AG04450 (cell line): ENCODE measurements around the gene PPARA. TPM values are rescaled to one million over a fixed set of nuclear protein-coding genes. Genes with fewer than 3 reads are reported as not detected.

Experiments
- CTCF ChIA-PET: fragments of 300-600, 350-600 bp; formaldehyde crosslinking; extraction: SDS; loops from one replicate; lab custom pipeline; 2022; ENCODE audit warnings: antibody characterized with exemption, inconsistent platforms; lab: Charles Lee
- POLR2A ChIA-PET: fragments of 350-600 bp; formaldehyde crosslinking; extraction: SDS; loops from one replicate; lab custom pipeline; 2021; ENCODE audit warnings: antibody characterized with exemption, inconsistent platforms; lab: Yijun Ruan, JAX
- DNase-seq: peaks from one replicate; pipeline ENCODE4 v3.0.0-alpha.2; 2011; ENCODE audit warnings: low read depth, low spot score
- H3K27ac ChIP-seq: one replicate; pipeline ENCODE4 v1.5.1; 2012; ENCODE audit warnings: low read depth, low read length, control low read depth
- H3K27me3 ChIP-seq: one replicate; pipeline ENCODE4 v1.6.0; 2012; ENCODE audit warnings: low read length; ENCODE audit not compliant: control insufficient read depth, insufficient read depth
- H3K4me3 ChIP-seq: 2 replicates; pipeline ENCODE4 v1.5.1; 2011; ENCODE audit warnings: mild to moderate bottlenecking, low read depth, low read length, control low read depth
- H3K9me3 ChIP-seq: 2 replicates; pipeline ENCODE4 v1.5.1; 2012; ENCODE audit warnings: low read length; ENCODE audit not compliant: control insufficient read depth, insufficient read depth
- polyA plus RNA-seq: library from polyadenylated mRNA; depleted of rRNA; stranded (reverse); fragments of >200 nt; gene quantifications from 2 replicates; pipeline ENCODE4 v1.2.3, GENCODE V29; 2011
- TF ChIP-seq, protein P1 (sequence below): IDR thresholded peaks from 2 replicates; pipeline ENCODE4 v1.5.1; 2011; ENCODE audit warnings: low read depth, low read length, control low read depth, inconsistent platforms

PPARA gene
- polyA plus RNA-seq, 1 experiment: 10.4 TPM

DNA sequence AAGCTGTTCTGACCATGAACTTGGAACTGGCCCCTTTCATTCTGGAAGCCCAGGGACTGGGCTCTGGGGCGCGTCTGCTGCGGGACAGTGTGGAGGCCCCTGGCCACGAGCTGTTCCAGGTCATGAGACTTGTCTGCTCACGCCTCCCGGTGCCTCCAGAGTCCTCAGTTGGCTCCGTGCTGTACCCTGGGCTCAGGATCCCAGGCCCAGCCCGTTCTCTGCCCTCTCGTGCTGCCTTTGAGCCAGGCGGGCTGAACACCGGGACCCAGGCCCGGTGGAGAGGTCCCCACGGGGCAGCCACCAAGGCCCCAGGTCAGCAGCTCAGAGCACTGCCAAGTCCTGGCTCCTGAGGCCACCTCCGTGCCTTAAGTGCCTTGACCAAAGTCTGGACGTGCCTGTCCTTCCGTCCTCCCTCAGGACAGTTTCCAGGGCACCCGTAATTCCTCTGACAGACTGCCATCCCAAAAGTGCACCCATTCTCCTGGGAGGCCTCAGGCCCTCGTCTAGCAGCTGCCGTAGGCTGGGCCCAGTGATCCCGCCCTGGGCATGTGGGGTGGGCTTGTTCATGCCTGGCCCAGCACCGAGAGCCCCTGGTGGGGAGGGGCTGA, 36.3 kb upstream of the PPARA start:
- DNase-seq: no peak
- no peaks in the 10 kb centered on the region; the same call in 1 of the 2 replicates for H3K9me3 ChIP-seq
- H3K27ac ChIP-seq: peak overlapping the region; percentile 21
- ChIA-PET POLR2A (no interaction called here), CTCF (interaction anchor here (0.6 to 5.7 kb wide), 4 partner anchors 56 to 434 kb away, joined by 4 to 91 read pairs (median 6); no protein-coding TSS in a partner anchor)
- no peaks in the 10 kb centered on the region for H3K27me3 ChIP-seq
- TF ChIP-seq, protein P1, sequence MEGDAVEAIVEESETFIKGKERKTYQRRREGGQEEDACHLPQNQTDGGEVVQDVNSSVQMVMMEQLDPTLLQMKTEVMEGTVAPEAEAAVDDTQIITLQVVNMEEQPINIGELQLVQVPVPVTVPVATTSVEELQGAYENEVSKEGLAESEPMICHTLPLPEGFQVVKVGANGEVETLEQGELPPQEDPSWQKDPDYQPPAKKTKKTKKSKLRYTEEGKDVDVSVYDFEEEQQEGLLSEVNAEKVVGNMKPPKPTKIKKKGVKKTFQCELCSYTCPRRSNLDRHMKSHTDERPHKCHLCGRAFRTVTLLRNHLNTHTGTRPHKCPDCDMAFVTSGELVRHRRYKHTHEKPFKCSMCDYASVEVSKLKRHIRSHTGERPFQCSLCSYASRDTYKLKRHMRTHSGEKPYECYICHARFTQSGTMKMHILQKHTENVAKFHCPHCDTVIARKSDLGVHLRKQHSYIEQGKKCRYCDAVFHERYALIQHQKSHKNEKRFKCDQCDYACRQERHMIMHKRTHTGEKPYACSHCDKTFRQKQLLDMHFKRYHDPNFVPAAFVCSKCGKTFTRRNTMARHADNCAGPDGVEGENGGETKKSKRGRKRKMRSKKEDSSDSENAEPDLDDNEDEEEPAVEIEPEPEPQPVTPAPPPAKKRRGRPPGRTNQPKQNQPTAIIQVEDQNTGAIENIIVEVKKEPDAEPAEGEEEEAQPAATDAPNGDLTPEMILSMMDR: no peak
- H3K4me3 ChIP-seq: no peak overlapping the region

DNA sequence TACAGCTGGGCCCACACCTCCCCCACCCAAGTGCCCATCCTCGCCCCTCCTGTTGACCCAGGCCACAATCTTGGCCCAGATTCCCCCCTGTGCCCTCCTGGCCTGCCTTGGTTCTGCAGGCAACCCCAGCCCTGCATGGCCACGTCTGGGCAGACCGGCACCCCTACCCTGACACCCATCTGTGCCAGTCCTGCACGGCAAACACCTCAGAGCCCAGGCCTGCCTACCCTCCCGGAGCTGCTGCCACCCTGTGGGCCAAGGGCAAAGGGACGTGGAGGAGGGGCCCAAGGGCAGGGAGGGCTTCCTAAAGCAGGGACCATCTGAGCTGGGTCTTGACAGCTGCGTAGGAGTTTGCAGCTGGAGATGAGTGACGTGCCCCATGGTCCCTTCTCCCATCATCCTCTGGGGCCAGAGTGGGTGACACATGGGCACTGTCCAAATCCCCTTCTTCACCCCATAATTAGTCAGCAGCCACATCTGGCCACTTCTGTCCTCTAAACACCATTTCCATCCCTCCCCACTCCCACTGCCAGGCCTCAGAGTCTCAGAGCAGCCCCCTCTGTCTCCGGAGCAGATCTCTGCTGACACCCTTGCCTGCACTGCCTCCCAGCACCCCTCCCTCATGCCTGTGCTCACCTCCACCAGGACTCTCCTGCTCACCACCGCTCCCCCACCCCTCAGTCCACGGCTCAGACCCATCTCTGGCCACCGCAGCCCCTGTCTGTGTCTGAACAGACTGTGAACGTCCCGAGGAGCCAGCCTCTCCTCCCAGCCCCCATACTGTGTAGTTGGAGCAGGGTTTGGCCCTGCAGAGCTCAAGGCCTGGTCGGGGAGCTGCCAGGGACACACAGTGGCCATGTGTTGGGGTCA, 35.6 kb upstream of the PPARA start:
- CTCF ChIA-PET: interaction anchor here (0.6 to 5.7 kb wide), 4 partner anchors 56 to 119 kb away, joined by 4 to 91 read pairs (median 22); no protein-coding TSS in a partner anchor

DNA sequence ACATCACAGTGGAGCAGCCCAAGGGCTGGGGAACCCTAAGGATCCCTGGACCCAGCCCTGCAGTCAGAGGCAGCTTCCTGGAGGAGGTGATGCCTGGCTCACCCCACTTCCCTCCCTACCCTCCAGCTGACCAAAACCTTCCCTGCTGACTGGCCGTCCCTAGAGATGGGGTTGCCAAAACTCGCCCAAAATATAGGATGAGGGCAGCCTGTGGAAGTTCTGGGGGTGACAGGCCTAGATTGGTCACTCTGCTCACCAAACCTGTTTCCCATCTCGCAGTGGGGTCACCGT, 35.0 kb upstream of the PPARA start:
- H3K4me3 ChIP-seq: no peak overlapping the region
- H3K27me3 ChIP-seq: no peaks in the 10 kb centered on the region
- TF ChIP-seq, protein P1: no peak
- CTCF ChIA-PET: interaction anchor here (3.6 to 5.7 kb wide), 2 partner anchors 108 to 120 kb away, joined by 40 to 91 read pairs; no protein-coding TSS in a partner anchor
- POLR2A ChIA-PET: interaction anchor here (4.4 kb wide), 1 partner anchor 108 kb away, joined by 24 read pairs; no protein-coding TSS in a partner anchor
- H3K27ac ChIP-seq: peak overlapping the region; percentile 57
- H3K9me3 ChIP-seq: no peaks in the 10 kb centered on the region; the same call in 1 of the 2 replicates
- DNase-seq: no peak

More for the DNA sequence above, 35.6 kb upstream of the PPARA start:
- H3K9me3 ChIP-seq: no peaks in the 10 kb centered on the region; the same call in 1 of the 2 replicates
- H3K27me3 ChIP-seq: no peaks in the 10 kb centered on the region
- peak overlapping the region; percentile 21 for H3K27ac ChIP-seq
- H3K4me3 ChIP-seq: no peak overlapping the region
- POLR2A ChIA-PET: interaction anchor here (4.4 kb wide), 1 partner anchor 108 kb away, joined by 24 read pairs; no protein-coding TSS in a partner anchor
- TF ChIP-seq, protein P1: no peak
- no peak for DNase-seq

DNA sequence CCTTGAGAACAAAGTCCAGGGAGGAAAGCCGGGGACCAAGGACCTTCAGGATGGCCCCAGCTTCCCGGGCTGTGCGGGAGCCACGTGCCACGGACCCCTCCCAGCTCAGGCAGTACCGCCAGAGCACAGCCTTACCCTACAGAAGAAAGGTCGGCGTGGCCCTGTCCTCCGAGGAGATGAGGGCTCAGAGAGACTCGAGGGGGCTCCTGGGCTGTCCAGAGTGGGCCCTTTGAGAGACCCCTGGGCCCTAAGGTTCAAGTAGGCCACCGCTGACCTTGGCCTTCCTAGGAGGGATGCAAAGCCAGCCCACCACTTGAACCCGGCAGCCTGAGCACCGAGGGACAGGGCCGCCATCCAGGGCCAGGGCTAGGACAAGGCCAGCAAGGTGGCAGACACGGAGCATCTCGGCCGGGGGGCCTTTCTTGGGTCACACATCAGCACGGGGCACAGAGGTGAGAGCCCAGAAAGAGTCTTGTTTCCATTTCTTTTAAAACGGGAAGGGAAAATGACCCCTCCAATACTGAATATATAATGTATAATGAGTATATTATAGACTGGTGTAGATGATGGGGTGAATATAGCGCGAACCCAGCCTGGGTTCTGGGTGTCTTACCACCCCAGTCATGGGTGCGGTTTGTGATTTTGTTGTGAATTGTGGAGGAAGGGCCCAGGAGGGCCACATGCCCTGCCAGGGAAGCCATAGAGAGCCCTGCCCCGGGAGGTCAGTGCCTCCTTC, 34.4 kb upstream of the PPARA start:
- H3K27me3 ChIP-seq: no peaks in the 10 kb centered on the region
- DNase-seq: no peak
- CTCF ChIA-PET: interaction anchor here (0.6 to 5.7 kb wide), 6 partner anchors 25 to 348 kb away, joined by 3 to 91 read pairs (median 6); no protein-coding TSS in a partner anchor
- TF ChIP-seq, protein P1: no peak
- H3K27ac ChIP-seq: peak overlapping the region; percentile 57
- POLR2A ChIA-PET: interaction anchor here (1.1 to 4.4 kb wide), 3 partner anchors 8 to 109 kb away, joined by 3 to 24 read pairs (median 4); no protein-coding TSS in a partner anchor
- no peak overlapping the region for H3K4me3 ChIP-seq
- no peaks in the 10 kb centered on the region; the same call in 1 of the 2 replicates for H3K9me3 ChIP-seq
